GM12891 (cell line): ENCODE measurements around the gene ZNRD2.
A peak's percentile ranks its signal among the peaks of the same experiment; 100 is the strongest.

Source experiments
- DNase-seq: peaks from one replicate; pipeline ENCODE4 v3.0.0; 2011; ENCODE audit warnings: low spot score; ENCODE audit not compliant: insufficient read length
- FAIRE-seq: peaks from 2 replicates; lab custom pipeline; 2011; peaks lifted over from hg19 to GRCh38; lab: Jason Lieb, UNC
- PAX5 ChIP-seq: IDR thresholded peaks from 2 replicates; pipeline ENCODE4 v1.6.1; 2011; ENCODE audit warnings: low read length, moderate library complexity, mild to moderate bottlenecking; ENCODE audit not compliant: insufficient read depth, severe bottlenecking
- POLR2A ChIP-seq: IDR thresholded peaks from 2 replicates; pipeline ENCODE4 v1.6.1; 2011; ENCODE audit warnings: low read depth, low read length, control low read depth
- POLR2AphosphoS5 ChIP-seq: IDR thresholded peaks from 2 replicates; pipeline ENCODE4 v1.6.1; 2011; ENCODE audit warnings: low read depth, low read length, control low read depth
- POU2F2 ChIP-seq: IDR thresholded peaks from 2 replicates; pipeline ENCODE4 v1.6.1; 2011; ENCODE audit warnings: low read depth, mild to moderate bottlenecking, control low read depth, low read length, moderate library complexity
- SPI1 ChIP-seq: IDR thresholded peaks from 2 replicates; pipeline ENCODE4 v1.6.1; 2011; ENCODE audit warnings: low read depth, low read length, control low read depth
- TAF1 ChIP-seq: IDR thresholded peaks from 2 replicates; pipeline ENCODE4 v1.6.1; 2011; ENCODE audit warnings: low read depth, low read length, control low read depth

The ZNRD2 gene

GRCh38 chr11:65595543-65596281 is 25.4 kb downstream of the ZNRD2 start, which contains the start of gene KCNK7:
Gene KCNK7, minus strand, starts transcription at chr11:65595800. Its CDS starts 28 bp downstream, at chr11:65595772.
- no peak for TF ChIP-seq POLR2AphosphoS5
- no peak for TF ChIP-seq PAX5
- DNase-seq (no peak), FAIRE-seq (no peak)

DNA sequence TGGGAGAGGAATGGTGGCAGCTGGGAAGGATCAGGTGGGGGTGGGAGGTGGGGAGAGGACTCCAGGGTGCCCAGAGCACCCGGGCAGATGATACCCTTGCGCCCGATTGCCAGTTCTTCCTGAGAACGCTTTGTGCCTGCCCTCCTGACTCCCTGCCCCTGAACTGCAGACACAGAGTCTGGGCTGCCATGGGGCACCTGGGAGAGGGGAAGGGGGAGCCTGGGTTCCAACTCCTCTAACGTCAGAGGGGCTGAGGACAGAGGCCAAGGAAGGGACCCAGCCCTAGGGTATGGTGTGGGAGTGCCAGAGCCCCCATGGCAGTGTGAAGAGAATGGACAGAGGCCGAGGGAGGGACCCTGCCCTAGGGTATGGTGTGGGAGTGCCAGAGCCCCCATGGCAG is 26.2 kb downstream of the ZNRD2 start:
- no peak for FAIRE-seq
- DNase-seq, result no peak
- TF ChIP-seq SPI1 (no peak), TAF1 (no peak), POLR2AphosphoS5 (no peak), POLR2A (no peak), PAX5 (no peak), POU2F2 (no peak)

DNA sequence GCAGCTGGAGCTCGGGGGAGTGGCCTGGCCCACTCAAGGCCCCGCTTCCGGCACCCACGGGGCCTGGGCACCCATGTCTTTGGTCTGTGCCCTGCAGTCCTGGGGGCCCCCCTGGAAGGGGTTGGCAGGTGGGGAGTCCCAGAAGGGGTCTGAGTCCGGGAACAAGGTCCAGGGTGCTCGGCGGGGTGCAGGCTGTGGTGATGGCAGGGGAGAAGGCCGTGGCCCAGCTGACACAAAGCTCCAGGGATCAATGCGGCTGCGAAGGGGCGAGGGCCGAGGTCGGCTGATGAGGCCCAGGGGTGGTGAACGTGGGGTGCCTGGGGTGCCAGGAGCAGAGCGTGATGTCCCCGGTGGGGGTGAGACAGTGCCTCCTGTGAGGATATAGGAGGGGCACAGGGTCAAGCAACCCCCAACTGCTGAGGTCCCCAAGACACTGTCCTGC is 28.0 kb downstream of the ZNRD2 start:
- FAIRE-seq, result no peak
- no peak for DNase-seq
- TF ChIP-seq TAF1, result no peak
- TF ChIP-seq POLR2A, result no peak
- no peak for TF ChIP-seq PAX5
- no peak for TF ChIP-seq SPI1
- TF ChIP-seq POLR2AphosphoS5, result no peak
- TF ChIP-seq POU2F2, result no peak

- no peak for FAIRE-seq
- TF ChIP-seq SPI1 (no peak), POLR2AphosphoS5 (no peak), TAF1 (no peak)
Observed at GRCh38 chr11:65599216-65599954, 29.1 kb downstream of the ZNRD2 start.

DNA sequence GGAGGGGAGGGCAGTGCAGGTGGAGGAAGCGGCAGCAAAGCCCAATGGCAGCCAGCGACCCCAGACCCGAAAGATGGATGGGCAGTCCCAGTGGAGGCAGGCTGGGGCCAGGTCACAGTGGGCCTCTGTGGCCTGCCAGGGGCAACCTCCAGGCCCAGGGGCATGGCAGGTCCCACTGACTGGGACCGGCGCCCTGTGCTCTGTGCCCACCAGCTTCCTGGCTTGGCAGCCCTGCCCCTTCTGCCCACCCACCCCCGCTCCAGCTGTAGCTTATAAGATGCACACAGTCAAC is 29.6 kb downstream of the ZNRD2 start:
- FAIRE-seq, result no peak
- no peak for DNase-seq
- TF ChIP-seq TAF1, result no peak
- TF ChIP-seq PAX5, result no peak
- no peak for TF ChIP-seq SPI1
- TF ChIP-seq POLR2AphosphoS5, result no peak
- no peak for TF ChIP-seq POLR2A
- TF ChIP-seq POU2F2, result no peak

More at GRCh38 chr11:65599216-65599954, 29.1 kb downstream of the ZNRD2 start:
- DNase-seq, result no peak

- DNase-seq, result no peak
- TF ChIP-seq TAF1 (no peak), POU2F2 (no peak), SPI1 (no peak), POLR2A (no peak), POLR2AphosphoS5 (no peak)
- no peak for FAIRE-seq
Observed at GRCh38 chr11:65604258-65604657, 34.0 kb downstream of the ZNRD2 start.

DNA sequence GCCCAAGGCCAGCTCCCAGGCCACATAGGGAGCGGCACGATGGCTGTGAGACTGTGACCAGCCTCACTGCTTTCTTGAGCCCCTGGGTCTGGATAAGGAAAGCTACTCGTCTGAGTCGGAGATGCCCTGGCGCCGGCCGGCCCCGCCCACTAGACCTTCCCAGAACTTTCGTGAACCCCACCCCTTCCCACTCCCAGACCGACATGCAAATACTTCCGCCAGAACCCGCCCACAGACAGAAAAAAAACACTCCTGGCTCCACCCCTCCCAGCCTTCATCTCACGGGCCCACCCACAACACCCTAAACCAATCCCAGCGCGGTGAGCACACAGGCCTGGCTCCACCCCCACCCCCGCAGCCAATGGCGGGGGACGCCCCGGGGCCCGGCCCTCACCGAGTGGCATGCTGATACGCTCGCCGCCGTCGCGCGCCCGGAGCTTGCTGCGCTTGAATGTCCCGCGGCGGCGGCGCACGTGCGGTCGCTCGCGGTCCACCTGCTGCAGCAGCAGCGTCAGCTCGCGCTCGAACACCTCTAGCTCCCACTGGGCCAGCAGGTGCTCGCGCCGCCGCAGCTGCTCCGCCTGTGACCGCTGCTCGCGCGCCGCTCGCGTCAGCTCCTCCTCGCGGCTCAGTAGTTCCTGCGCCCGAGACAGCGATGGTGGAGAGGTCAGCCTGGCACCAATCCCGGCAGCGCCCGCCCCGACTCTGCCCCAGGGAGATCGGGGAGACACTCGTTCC is 36.8 kb downstream of the ZNRD2 start:
- FAIRE-seq, result no peak
- DNase-seq, result peak; percentile 65
- TF ChIP-seq TAF1 (no peak), PAX5 (no peak), POLR2AphosphoS5 (no peak), SPI1 (no peak), POLR2A (no peak)

DNA sequence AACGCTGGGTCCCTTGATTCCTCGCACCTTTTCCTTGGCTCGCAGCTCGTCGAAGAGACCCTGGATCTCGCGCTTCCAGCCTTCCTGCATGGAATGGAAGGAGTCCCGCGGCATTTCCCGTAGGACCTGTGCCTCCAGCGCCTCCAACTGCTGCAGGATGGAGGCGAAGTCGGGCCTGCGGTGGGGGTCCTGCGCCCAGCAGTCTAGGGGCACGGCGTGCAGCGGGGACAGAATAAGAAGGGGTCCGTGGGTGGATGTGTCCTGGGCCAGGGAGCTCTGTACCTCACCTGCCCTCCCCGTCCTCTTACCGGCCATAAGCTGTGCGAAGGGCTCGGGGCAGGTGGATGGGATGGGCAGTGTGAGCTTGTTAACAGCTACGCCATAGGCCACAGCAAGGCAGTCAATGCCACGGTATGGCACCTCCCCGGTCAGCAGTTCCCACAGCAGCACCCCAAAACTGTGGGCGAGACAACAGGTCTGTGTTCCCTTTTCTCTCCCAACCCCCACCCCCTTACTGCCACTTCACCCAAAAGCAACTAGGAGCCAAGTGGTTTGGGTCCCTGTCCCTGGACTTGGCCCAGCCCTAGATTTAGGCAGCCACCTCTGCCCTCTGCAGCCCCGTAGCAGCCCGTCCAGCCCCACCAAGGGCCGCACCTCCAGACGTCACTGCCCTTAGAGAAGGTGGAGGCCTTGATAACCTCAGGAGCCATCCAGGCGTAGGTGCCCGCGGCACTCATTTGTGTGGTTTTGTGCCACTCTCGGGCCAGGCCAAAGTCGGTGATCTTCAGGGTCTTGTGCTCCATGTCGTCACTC is 37.5 kb downstream of the ZNRD2 start:
- no peak for FAIRE-seq
- TF ChIP-seq POLR2A (no peak), POU2F2 (no peak), POLR2AphosphoS5 (no peak), SPI1 (no peak), PAX5 (no peak)
- DNase-seq, result no peak

GRCh38 chr11:65609229-65609628 is 39.0 kb downstream of the ZNRD2 start:
- FAIRE-seq, result no peak
- DNase-seq, result no peak
- TF ChIP-seq POLR2AphosphoS5, result no peak
- no peak for TF ChIP-seq TAF1
- no peak for TF ChIP-seq SPI1
- TF ChIP-seq POU2F2, result no peak
- TF ChIP-seq POLR2A, result no peak
- no peak for TF ChIP-seq PAX5
